Measurements from ENCODE around the gene GPSM1.

GPSM1 gene

DNA sequence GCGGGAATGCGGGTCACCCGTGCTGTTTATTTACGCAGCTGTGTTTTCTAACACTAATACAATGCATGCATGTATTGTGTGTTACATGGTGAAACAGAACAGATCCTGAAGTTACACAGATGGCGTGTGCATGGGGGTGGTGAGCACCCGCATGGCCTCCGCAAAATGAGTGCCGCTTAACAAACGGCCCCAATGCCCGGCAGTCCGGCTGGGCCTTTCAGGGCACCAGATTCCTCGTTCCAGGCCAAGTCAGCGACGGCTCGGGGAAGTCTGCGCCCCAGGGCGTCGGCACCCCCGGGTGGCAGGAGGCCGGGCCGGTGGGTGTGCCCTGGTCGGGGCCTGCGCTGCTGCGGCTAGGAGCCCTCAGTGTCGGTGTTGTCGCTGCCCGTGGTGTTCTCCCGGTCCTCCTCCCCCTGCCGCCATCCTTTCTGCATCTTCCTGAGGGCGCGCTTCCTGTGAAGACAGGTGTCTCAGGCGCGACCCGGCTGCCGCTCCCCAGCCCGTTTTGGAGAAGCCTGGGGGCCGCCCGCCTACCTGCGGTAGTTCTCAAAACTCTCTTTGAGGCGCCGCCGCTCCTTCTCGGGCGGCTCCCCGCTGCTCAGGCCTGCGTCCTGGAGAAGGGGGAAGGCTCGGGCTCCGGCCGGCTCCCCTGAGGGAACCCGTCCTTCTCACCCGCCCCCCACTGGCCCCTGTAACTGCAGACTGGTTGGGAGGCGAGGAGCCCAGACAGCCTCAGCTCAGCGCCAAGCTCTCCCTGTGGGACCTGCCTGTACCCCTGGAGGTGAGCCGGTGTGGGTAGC, 36.8 kb downstream of the GPSM1 start:
- DNase-seq: no peak

DNA sequence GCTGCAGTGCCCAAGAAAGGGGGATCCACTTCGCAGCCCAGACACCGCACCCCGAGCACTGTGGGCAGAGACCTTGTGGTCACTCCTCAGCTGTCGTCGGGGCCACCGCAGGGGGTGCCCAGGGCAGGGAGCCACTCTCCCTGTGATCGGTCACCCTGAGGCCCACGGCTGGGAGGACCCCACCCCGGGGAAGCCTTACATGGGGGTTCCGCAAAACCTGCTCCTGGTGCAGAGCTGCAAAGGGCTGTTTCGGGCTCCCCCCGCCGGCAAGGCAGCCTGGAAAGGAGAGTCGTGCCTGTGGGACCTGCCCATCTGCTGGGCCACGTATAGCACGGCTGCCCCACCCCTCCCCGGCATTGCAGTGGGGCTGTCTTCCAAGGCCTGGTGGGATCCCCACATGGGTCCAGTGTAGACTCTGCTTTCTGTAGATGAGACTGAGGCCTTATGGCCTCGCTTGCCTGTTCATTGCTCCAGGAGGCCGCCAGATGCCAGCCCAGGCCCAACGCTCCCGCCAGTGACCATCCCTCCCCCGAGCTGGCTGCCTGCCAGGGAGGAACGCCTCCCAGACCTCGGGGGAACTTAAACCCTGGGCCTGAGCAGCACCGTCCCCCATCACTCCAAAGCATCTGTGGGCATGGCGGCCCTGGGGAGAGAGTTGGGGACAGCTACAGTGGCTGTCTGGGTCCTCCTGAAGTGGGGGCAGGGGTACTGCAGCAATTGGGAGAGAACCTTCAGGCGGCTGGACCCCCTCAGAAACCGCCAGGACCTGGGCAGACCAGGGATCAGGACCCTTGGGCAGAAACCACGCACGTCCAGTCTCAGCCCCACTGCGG, 37.8 kb downstream of the GPSM1 start:
- peak; percentile 81 for DNase-seq

DNA sequence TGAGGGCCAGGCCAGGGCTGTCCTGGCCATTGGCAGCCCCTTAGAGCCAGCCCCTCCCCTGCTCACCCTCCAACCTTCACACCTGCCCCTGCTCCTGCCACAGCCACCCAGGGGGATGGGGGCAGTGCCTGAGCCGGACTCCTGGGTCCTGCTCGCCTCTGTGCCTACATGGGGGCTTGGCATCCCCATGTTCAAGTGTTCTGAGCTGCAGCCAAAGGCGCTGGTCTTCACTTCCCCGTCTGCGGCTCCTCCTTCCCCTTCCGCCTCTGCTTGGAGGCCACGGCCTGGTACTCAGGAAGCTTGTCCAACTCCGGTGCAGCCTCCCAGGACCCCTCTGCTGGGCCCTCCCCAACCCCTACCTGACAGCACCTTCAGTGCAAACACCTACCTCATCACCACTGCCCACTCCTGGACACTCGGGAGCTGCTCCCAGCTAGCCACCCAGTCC, 38.5 kb downstream of the GPSM1 start:
- no peak for DNase-seq

- DNase-seq: no peak
Measured at GRCh38 chr9:136366826-136367225, 39.5 kb downstream of the GPSM1 start.

DNA sequence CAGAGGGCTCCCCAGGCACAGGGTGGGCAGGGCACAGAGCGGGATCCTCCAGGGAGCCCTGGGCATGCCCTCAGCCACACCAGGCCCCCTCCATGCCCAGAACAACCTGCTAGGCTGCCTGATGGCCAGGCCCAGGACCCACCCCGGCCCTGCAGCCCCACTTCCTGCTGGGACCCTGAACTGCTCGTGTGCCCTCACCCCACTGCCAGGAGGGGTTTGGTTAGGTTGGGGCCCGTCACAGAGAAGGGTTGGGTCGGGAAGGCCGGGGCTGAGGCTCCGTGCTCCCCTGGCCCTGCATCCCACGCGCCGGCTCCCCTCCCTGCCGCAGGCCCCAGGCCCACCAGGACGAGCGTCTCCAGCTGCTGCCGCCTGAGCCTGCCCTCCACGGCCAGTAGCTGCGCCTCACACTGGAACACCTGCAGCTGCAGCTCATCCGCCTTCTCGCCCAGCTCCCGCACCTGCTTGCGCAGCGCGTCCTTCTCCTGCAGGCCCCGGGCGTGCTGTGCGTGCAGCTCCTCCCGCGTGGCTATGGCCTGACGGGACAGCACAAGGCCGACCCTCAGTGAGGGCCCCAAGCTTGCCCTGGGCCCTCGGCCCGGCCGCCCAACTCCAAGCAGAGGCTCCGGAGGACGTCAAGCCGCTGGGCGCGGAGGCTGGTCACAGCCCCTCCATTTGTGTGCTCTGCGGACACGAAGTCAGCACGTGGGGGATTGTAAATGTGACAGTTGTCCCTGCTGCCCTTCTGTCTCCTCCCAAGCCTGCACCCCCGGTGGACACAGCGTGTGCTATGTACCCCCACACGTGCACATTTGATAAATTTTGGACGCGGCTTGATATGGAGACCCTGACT, 40.2 kb downstream of the GPSM1 start:
- no peak for DNase-seq

DNA sequence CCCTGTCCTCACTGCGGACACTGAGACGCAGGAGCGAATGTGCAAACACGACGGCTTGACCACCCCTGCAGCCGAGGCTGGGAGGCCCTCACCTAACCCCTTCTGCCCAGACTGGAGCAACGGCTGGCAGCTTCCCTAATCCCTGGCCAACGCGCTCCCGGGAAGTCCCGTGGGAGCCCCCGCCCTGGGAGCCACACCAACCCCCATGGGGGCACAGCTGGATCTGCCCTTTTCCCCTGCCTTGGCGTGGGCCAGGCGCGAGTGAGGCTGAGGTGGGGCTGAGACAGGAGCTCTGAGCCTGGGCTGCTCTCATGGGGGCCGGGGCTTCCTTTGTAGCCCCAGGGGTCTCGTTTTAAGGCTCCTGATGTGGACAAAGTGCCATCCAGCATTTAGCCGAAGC, 40.9 kb downstream of the GPSM1 start:
- no peak for DNase-seq

GRCh38 chr9:136370037-136370436, 42.7 kb downstream of the GPSM1 start:
- DNase-seq: no peak

- DNase-seq: no peak
Measured at GRCh38 chr9:136370687-136371532, 43.6 kb downstream of the GPSM1 start.

DNA sequence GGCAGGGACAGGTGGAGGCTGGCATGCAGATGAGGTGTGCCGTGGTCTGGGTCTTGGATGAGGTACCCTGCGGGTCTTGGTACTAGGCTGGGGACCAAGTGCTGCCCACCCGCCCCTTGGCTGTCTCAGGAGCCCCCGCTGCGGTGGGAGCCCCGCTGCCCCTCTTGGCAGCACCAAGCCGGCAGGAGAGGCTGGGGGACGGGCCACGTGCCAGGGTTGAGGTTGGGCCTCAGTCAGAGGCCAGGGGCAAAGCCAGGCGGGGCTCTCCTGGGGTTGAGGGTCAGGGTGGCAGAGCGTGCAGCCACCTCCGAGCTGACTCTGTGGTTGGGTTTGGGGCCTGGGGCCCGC, 44.2 kb downstream of the GPSM1 start:
- DNase-seq: no peak

GRCh38 chr9:136372006-136372405, 44.7 kb downstream of the GPSM1 start:
- DNase-seq: no peak

DNA sequence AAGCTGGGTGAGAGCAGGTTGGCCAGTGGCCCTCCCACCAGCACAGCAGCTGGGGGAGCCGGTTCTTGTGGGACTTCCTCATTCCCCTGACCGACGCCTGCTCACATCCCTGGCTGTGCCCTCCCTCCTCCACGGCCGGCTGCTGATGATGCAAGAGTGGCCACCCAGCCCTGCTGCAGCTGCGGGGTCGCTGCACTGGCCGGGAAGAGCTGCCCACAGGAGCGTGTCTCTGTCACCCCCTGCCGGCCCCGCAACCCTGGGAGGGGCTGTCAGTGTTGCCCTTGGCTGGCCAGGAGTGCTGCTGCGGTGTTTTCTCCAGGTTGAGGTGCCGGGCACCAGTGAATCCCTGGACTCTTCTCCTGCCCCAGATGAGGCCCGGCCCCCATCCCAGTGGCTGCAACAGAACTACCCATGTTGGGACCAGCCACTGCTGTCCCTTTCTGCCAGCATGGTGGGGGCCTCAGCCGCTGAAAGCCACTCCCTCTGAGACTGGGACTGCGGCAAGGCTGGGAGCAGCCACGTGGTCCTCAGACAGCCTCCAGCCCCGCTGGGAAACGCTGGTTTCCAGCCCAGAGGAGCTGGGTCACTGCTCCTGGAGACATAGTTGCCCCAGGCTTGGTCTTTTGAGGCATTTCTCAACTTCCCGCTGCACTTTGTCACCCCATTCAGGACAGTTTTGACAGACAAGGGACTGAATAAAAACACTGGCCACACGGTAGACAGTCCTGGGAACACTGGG, 45.4 kb downstream of the GPSM1 start:
- peak; percentile 49 for DNase-seq

DNA sequence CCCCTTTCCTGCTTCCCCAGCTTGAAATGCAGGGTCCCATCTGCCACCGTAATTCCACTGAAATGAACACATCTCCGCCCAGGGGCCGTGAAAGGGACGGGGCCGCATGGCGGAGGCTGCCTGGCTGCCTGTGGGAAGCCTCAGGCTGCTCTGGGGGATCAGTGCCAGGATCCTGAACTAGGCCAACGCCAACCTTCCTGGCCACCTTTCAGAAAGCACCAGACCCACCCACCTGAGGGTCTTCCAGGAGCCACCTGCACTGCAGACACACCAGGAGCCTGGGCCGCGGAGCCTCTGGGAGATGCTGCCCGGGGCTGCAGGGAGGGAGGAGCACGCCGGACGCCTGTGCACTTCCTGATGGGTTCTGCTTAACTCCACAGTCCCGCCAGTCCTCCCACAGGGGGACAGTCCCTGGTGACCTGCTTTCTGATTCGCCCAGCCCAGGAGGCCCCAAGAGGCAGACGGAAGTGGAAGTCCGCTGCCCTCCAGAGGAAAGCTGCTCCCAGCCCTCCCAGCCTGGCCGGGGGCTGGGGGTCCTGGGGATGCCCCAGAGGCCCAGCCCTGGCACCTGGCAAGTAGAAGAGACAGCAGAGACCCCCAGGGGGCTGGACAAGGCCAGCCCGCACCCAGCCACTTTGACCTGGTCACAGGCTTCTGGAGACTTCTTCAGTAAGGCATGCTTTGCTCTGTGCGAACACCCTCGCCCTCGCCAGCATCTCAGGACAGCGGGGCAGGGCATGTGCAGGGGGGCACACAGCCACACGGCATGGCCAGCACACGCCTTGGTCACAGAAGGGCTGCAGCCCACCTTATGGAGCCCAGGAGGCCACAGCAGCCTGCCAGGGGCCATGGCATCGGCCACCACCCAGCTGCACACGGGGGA, 46.2 kb downstream of the GPSM1 start, which contains the start of gene CARD9:
CARD9 (minus strand) TSS at position 370 of the 883 bp plus-strand sequence. CDS start 1,591 bp downstream, outside the sequence.
- peak; percentile 49 for DNase-seq

GRCh38 chr9:136374183-136374575, 46.8 kb downstream of the GPSM1 start:
- DNase-seq: no peak

GRCh38 chr9:136375096-136375495, 47.8 kb downstream of the GPSM1 start:
- DNase-seq: no peak

DNA sequence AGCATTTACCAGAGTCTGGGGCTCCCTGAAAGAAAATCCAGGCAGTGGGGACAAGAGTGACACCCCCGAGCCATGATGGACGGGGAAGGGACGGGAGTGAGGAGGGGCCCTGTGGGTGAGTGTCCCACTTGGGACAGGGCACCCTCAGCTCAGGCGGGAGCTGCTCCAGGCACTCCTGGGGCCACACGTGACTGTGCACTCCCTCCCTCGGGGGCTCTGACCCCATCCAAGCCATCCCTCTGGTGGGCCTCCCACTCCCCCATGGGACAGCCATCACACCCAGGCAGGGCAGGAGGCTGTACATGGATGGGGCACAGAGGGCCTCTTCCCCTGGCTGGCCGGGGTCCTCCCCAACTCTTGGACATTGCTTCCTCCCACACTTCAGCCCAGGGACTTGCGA, 49.1 kb downstream of the GPSM1 start:
- DNase-seq: no peak

GRCh38 chr9:136377341-136378169, 50.2 kb downstream of the GPSM1 start:
- DNase-seq: no peak

DNA sequence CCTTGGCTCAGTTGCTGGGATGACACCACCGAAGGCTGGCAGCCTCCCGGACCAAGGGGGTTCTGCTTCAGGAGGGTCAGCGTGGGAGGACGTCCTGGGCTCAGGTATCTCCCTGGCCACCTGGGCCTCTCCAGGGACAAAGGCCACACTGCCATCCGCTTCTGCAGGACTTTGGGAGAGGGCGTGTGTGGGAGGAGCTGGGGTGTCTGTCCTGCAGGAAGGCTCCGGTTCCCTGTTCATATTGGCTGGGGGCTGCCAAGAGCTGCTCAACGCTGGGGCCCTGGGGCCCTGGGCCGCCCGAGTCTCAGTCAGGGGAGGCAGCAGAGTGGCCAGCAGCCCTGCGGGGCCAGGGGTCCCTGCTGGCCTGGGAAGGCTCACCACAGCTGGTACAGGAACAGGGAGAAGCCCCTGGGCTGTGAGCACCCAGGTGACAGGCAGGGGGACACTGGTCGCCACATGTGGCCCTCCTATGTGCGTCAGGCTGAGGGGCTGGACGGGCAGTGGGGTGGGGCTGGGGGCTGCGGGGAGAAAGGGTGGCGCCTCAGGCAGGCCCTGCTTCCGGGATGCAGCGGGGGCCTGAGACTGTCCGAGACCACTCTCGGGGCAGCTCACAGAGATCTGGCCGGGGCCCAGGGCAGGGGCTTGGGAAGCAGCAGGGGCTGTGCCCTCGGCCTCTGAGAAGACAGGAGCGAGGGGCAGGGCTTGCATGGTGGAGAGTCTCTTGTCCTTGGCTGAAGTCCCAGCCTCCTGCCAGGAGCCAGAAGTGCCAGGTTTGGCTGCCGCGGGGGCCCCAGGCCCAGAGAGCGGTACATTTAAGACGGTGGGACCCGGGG, 51.0 kb downstream of the GPSM1 start:
- DNase-seq: no peak

DNA sequence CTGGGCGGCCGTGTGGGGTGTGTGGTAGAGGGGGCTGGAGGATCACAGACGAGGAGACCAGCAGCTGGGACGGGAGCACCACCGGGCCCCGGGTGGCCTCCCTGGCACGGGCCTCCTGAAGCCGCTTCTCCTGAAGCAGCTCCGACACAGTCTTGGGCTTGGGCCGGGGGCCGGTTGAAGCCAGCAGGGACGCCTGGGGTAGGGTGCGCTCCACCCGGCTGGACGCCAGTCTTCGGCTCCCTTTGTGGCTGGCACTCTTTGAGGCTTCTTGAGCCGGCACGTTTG, 51.6 kb downstream of the GPSM1 start:
- no peak for DNase-seq

GRCh38 chr9:136379401-136379800, 52.1 kb downstream of the GPSM1 start:
- no peak for DNase-seq

Measured in DMS 273 treated with DMSO at 0.1 percent for 48 hours (cell line).